Stimulated activated memory B cell treated with anti-CD40 and anti-IgM and Interleukin-4, amounts not matched to agents 10 μg/mL and 1 μg/mL and 100 μg/mL, for 72 hours (primary cell): Measurements from ENCODE around the gene SLC25A18.

Experiments used
- ATAC-seq: fragments of 150-1000 bp; cut with Tn5 transposase; 2 replicates; pipeline ENCODE4 v1.10.0; 2021
- H3K27ac Mint-ChIP-seq: one replicate; pipeline ENCODE4 v1.8.0; 2022; ENCODE audit warnings: mild to moderate bottlenecking, mixed read lengths
- H3K27me3 Mint-ChIP-seq: one replicate; pipeline ENCODE4 v1.8.0; 2022; ENCODE audit warnings: mixed read lengths
- H3K36me3 Mint-ChIP-seq: one replicate; pipeline ENCODE4 v1.8.0; 2022; ENCODE audit warnings: mixed read lengths
- H3K4me1 Mint-ChIP-seq: one replicate; pipeline ENCODE4 v1.8.0; 2022; ENCODE audit warnings: mixed read lengths
- H3K4me3 Mint-ChIP-seq: one replicate; pipeline ENCODE4 v1.8.0; 2022; ENCODE audit warnings: mild to moderate bottlenecking, moderate library complexity, mixed read lengths
- H3K9me3 Mint-ChIP-seq: one replicate; pipeline ENCODE4 v1.8.0; 2022; ENCODE audit warnings: mixed read lengths

Gene SLC25A18

DNA sequence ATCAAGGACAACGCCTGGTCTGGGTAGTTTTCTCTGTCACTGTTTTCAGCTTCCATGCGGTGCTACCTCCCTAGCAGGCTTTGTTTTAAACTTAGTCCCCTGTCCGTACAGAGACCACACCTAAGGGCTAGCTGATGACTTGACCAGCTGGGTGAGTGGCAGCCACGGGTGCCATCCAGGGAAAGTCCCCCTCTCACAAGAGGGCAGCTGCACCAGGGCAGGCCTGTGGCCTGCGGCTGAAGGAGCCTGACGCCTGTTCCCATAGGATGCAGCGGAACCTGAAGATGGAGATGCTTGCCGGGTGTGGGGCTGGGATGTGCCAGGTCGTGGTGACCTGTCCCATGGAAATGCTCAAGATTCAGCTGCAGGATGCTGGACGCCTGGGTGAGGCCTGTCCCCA lies 19.9 kb downstream of the SLC25A18 start:
- Mint-ChIP-seq H3K9me3 (no peaks in the 10 kb centered on the region), H3K27ac (no peak overlapping the region), H3K4me3 (no peak overlapping the region), H3K27me3 (peaks cover 10% of the 10 kb centered on the region), H3K36me3 (no peaks in the 10 kb centered on the region), H3K4me1 (no peaks in the 10 kb centered on the region)
- no peak for ATAC-seq

DNA sequence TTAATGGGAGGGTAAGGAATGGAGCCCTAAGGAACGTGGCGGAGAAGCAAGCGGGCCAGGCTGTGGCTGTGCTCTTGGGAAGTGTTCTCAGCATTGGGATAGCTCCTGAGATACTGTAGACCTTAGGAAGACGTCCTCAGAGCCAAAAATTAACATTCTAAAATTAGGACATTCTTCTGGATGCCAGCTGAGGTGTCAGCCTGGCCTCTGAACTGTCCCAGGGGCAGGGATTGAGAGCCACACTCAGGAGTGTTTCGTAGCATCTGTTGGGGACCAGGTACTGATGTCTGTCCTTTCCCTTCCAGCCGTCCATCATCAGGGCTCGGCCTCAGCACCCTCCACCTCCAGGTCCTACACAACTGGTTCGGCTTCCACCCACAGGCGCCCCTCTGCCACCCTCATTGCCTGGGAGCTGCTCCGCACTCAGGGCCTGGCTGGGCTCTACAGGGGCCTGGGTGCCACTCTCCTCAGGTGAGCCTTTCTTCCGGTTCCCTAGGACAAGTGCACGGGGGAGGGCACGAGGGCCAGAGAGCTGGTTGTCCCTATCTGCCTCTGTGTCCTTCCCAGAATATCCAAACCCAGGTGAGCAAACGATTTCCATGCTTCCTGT lies 23.6 kb downstream of the SLC25A18 start:
- Mint-ChIP-seq H3K27ac (no peak overlapping the region), H3K4me1 (no peaks in the 10 kb centered on the region), H3K4me3 (no peak overlapping the region), H3K27me3 (peaks cover 3% of the 10 kb centered on the region), H3K36me3 (peaks cover 25% of the 10 kb centered on the region), H3K9me3 (no peaks in the 10 kb centered on the region)
- ATAC-seq, result no peak

GRCh38 chr22:17587629-17588028 lies 24.3 kb downstream of the SLC25A18 start:
- ATAC-seq, result no peak
- no peak overlapping the region for H3K27ac Mint-ChIP-seq
- no peaks in the 10 kb centered on the region for H3K9me3 Mint-ChIP-seq
- no peak overlapping the region for H3K4me3 Mint-ChIP-seq
- peaks cover 31% of the 10 kb centered on the region for H3K36me3 Mint-ChIP-seq
- no peaks in the 10 kb centered on the region for H3K27me3 Mint-ChIP-seq
- no peaks in the 10 kb centered on the region for H3K4me1 Mint-ChIP-seq

DNA sequence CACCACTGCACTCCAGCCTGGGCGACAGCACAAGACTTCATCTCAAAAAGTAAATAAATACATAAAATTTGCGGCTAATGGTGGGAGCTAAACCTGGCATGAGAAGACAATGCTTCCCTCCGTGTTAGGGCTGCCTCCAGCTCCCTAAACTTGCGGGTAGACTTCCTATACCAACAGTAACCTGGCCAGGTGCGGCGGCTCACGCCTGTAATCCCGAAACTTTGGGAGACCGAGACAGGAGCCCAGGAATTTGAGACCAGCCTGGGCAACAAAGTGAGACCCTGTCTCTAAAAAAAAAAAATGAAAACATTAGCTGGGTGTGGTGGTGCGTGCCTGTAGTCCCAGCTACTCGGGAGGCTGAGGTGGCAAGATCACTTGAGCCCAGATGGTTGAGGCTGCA lies 25.3 kb downstream of the SLC25A18 start:
- Mint-ChIP-seq H3K4me1 (no peaks in the 10 kb centered on the region), H3K9me3 (no peaks in the 10 kb centered on the region), H3K27ac (no peak overlapping the region), H3K36me3 (peaks cover 39% of the 10 kb centered on the region), H3K27me3 (no peaks in the 10 kb centered on the region), H3K4me3 (no peak overlapping the region)
- ATAC-seq, result no peak

DNA sequence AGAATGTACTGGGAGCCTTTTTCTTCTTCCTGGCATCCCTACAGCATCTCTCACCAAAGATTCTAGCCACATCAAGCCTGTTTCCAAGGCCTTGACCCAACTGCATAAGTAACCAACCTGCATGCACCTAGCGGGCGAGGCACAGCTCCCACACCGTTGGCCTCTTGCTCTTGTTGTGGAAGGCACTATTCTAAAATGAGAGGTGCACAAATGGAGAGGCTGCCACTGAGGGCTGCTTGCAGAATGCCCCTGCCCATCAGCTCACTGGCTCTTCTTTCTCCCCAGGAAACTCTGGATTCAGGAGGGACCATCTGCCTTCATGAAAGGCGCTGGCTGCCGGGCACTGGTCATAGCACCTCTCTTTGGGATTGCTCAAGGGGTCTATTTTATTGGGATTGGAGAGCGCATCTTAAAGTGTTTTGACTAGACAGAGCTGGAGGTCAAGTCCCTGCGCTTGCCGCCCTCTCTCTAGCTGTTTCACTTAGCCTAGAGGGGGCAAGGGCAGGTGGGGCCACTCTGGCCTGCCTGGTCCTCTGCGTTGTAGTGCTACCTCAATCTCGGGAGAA lies 26.6 kb downstream of the SLC25A18 start:
- H3K4me3 Mint-ChIP-seq, result no peak overlapping the region
- H3K27ac Mint-ChIP-seq, result no peak overlapping the region
- H3K4me1 Mint-ChIP-seq, result peaks cover 10% of the 10 kb centered on the region
- no peak for ATAC-seq
- peaks cover 46% of the 10 kb centered on the region for H3K36me3 Mint-ChIP-seq
- H3K27me3 Mint-ChIP-seq, result no peaks in the 10 kb centered on the region
- no peaks in the 10 kb centered on the region for H3K9me3 Mint-ChIP-seq

DNA sequence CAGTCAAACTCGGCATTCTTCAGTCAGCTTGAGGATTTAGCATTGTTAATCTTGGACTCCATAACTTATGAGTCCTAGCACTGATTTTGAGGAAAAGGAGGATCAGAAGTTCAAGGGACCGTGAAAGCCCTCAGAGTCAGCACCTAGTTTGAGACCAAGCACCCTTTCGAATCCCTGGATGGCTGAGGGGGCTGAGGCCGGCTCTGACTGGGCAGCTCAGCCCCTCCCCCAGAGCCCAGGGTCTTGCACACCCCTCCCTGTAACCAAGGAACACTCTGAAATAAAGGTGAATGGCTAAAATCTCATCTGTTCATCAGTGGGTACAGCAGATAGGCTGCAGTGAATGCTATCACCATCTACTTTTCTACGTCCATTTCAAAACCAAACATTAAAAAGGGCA lies 27.3 kb downstream of the SLC25A18 start:
- Mint-ChIP-seq H3K36me3 (peaks cover 49% of the 10 kb centered on the region), H3K4me3 (no peak overlapping the region), H3K27ac (no peak overlapping the region), H3K4me1 (peaks cover 17% of the 10 kb centered on the region), H3K9me3 (no peaks in the 10 kb centered on the region), H3K27me3 (no peaks in the 10 kb centered on the region)
- ATAC-seq, result no peak

DNA sequence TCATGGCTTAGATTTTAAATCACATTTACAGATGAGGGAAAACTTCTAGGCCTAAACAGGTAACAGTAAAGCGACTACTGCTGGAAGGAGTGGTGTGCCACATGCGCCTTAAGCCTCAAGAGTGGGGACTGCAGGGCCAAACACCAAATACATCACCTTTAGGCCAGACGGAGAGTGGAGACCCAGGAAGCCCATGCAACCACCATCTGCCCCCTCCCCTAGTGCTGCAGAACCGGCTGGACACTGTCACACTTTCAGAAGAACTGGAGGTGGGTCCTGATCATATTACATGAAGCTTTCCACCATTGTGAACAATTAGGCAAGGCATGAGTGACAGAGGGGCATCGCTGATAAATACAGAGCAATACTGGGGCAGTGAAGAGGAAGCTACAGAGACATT lies 28.9 kb downstream of the SLC25A18 start:
- peaks cover 28% of the 10 kb centered on the region for H3K4me1 Mint-ChIP-seq
- no peaks in the 10 kb centered on the region for H3K27me3 Mint-ChIP-seq
- H3K4me3 Mint-ChIP-seq, result no peak overlapping the region
- H3K36me3 Mint-ChIP-seq, result peaks cover 65% of the 10 kb centered on the region
- no peak for ATAC-seq
- no peaks in the 10 kb centered on the region for H3K9me3 Mint-ChIP-seq
- no peak overlapping the region for H3K27ac Mint-ChIP-seq

DNA sequence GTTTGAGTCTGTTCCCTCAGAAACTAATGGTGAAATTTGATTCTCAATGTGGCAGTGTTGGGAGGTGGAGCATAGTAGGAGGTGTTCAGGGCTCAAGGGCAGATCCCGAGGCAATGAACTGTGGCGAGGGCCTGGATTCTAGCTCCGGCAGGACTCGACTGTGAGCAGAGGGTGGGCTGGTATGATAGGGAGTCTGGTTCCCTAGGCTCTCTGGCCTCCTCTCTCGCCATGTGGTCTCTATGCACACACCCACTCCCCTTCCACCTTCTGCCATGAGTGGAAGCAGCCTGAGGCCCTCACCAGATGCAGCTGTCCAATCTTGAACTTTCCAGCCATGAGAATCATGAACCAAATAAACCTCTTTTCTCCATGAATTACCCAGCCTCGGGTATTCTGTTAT lies 32.9 kb downstream of the SLC25A18 start:
- Mint-ChIP-seq H3K9me3 (no peaks in the 10 kb centered on the region), H3K27ac (no peak overlapping the region), H3K4me3 (no peak overlapping the region), H3K27me3 (no peaks in the 10 kb centered on the region), H3K4me1 (peaks cover 28% of the 10 kb centered on the region), H3K36me3 (peaks cover 84% of the 10 kb centered on the region)
- no peak for ATAC-seq

- H3K27me3 Mint-ChIP-seq, result no peaks in the 10 kb centered on the region
- H3K4me1 Mint-ChIP-seq, result peaks cover 28% of the 10 kb centered on the region
- H3K36me3 Mint-ChIP-seq, result peaks cover 75% of the 10 kb centered on the region
- no peak overlapping the region for H3K4me3 Mint-ChIP-seq
- no peak for ATAC-seq
- no peak overlapping the region for H3K27ac Mint-ChIP-seq
- no peaks in the 10 kb centered on the region for H3K9me3 Mint-ChIP-seq
Measured at GRCh38 chr22:17597217-17597616, 33.9 kb downstream of the SLC25A18 start.

DNA sequence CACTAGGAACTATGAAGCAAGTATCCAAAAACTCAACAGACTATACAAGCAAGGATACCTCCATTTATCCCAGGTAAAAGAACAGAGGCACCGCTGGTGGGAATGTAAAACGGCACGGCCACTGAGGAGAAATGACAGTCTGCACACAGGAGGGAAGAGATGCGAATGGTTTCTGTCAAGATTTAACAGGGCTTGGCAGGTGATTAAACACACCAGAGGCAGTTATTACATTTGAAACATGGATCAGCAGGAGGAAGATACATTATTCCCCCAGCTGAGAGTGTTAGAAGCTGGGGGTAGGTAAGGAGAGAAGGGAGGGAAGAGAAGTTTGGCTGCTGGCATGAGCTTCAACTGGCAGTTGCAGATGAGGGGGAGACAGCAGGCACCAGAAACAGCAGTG lies 35.0 kb downstream of the SLC25A18 start:
- no peak overlapping the region for H3K4me3 Mint-ChIP-seq
- no peaks in the 10 kb centered on the region for H3K27me3 Mint-ChIP-seq
- H3K4me1 Mint-ChIP-seq, result peaks cover 28% of the 10 kb centered on the region
- ATAC-seq, result no peak
- no peak overlapping the region for H3K27ac Mint-ChIP-seq
- no peaks in the 10 kb centered on the region for H3K9me3 Mint-ChIP-seq
- H3K36me3 Mint-ChIP-seq, result peaks cover 66% of the 10 kb centered on the region

- Mint-ChIP-seq H3K36me3 (peaks cover 60% of the 10 kb centered on the region), H3K27ac (peak overlapping the region; percentile 12), H3K4me3 (no peak overlapping the region), H3K4me1 (peaks cover 6% of the 10 kb centered on the region), H3K27me3 (no peaks in the 10 kb centered on the region), H3K9me3 (no peaks in the 10 kb centered on the region)
- ATAC-seq, result no peak
Measured at GRCh38 chr22:17601031-17601430, 37.7 kb downstream of the SLC25A18 start.

DNA sequence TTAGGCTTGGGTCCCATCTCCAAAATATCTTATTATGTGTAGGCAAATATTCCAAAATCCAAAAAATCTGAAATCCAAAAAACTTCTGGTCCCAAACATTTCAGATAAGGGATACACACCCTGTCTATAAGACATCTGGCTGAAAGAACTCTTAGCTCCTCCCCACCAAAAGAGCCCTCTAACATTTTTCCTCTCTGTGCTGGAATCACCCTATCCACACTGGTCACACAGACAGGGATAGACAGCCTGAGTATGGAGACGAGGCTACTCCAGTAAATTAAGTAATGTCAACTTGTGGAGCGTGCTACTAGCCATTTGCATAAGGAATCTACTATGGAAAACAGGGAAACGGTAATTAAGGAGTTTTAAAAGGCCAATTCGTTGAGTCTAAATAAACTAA lies 40.4 kb downstream of the SLC25A18 start:
- Mint-ChIP-seq H3K27ac (no peak overlapping the region), H3K4me1 (no peaks in the 10 kb centered on the region)
- no peak for ATAC-seq

GRCh38 chr22:17606496-17606895 lies 43.2 kb downstream of the SLC25A18 start:
- H3K9me3 Mint-ChIP-seq, result no peaks in the 10 kb centered on the region
- no peak overlapping the region for H3K4me3 Mint-ChIP-seq
- H3K4me1 Mint-ChIP-seq, result no peaks in the 10 kb centered on the region
- no peak overlapping the region for H3K27ac Mint-ChIP-seq
- ATAC-seq, result no peak
- no peaks in the 10 kb centered on the region for H3K27me3 Mint-ChIP-seq
- peaks cover 17% of the 10 kb centered on the region for H3K36me3 Mint-ChIP-seq

More for the DNA sequence above, 40.4 kb downstream of the SLC25A18 start:
- H3K36me3 Mint-ChIP-seq, result peaks cover 33% of the 10 kb centered on the region
- no peaks in the 10 kb centered on the region for H3K27me3 Mint-ChIP-seq
- no peaks in the 10 kb centered on the region for H3K9me3 Mint-ChIP-seq
- no peak overlapping the region for H3K4me3 Mint-ChIP-seq

DNA sequence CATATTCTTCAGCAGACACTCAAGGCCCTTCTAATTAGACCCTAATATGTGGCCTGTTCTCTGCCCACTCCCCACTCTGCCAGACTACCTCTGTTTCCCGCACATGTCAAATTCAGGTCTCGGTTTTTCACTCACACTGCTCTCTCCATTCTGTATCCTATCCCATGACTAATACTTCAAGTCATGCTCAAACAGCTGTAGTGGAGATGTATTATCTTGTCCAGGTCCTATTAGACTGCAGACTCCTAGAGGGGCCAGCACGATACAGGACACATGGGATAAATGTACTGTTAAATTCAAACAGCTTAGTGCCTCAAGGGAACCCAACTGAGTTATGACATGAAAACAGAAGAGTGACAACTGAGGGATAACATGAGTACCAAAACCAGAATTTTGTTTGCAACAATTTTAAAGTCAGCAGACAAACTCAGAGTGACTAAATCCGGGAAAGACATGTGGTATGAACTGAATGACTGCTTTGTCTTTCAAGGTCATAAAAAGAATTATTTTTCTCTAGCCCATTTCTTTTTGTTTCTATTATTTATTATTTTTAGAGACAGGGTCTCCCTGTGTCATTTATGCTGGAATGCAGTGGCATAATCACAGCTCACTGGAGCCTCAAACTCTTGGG lies 44.7 kb downstream of the SLC25A18 start:
- H3K4me1 Mint-ChIP-seq, result no peaks in the 10 kb centered on the region
- no peak overlapping the region for H3K27ac Mint-ChIP-seq
- no peaks in the 10 kb centered on the region for H3K9me3 Mint-ChIP-seq
- H3K36me3 Mint-ChIP-seq, result peaks cover 30% of the 10 kb centered on the region
- no peak overlapping the region for H3K4me3 Mint-ChIP-seq
- no peak for ATAC-seq
- no peaks in the 10 kb centered on the region for H3K27me3 Mint-ChIP-seq

- Mint-ChIP-seq H3K4me1 (no peaks in the 10 kb centered on the region), H3K27ac (no peak overlapping the region), H3K36me3 (peaks cover 33% of the 10 kb centered on the region), H3K9me3 (no peaks in the 10 kb centered on the region), H3K27me3 (no peaks in the 10 kb centered on the region), H3K4me3 (no peak overlapping the region)
- ATAC-seq, result no peak
Measured at GRCh38 chr22:17612057-17612456, 48.8 kb downstream of the SLC25A18 start.

DNA sequence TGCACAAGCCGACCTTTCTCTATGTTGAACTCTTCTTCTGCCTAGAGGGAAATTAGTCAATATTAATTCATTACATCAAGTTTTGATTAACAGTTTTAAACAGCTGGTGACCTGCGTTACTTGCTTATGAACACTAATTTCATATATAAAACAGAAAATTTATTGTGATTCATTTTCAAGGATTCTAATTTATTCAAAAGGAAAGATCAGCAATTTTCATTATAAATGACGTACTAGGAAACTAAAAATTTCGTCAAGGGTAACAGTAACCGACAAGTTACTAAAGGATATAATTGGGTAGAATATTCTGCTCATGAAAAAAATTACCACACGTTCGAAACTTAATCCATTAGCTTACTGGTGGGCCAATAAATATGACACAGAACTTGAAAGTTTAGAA lies 50.0 kb downstream of the SLC25A18 start:
- Mint-ChIP-seq H3K27ac (no peak overlapping the region), H3K4me3 (no peak overlapping the region), H3K4me1 (no peaks in the 10 kb centered on the region), H3K27me3 (no peaks in the 10 kb centered on the region), H3K9me3 (no peaks in the 10 kb centered on the region), H3K36me3 (peaks cover 33% of the 10 kb centered on the region)
- no peak for ATAC-seq
